Fibroblast of gingiva (primary cell): ENCODE measurements around the gene PRSS48.
"Not testable (repeated sequence)": the region's sequence is repeated elsewhere in the genome, so short reads cannot be mapped to it uniquely, and the experiment has no call there.

Source experiments
- DNase-seq: peaks from one replicate; pipeline ENCODE4 v3.0.0-alpha.2; 2011; ENCODE audit warnings: low read depth

PRSS48 gene

DNA sequence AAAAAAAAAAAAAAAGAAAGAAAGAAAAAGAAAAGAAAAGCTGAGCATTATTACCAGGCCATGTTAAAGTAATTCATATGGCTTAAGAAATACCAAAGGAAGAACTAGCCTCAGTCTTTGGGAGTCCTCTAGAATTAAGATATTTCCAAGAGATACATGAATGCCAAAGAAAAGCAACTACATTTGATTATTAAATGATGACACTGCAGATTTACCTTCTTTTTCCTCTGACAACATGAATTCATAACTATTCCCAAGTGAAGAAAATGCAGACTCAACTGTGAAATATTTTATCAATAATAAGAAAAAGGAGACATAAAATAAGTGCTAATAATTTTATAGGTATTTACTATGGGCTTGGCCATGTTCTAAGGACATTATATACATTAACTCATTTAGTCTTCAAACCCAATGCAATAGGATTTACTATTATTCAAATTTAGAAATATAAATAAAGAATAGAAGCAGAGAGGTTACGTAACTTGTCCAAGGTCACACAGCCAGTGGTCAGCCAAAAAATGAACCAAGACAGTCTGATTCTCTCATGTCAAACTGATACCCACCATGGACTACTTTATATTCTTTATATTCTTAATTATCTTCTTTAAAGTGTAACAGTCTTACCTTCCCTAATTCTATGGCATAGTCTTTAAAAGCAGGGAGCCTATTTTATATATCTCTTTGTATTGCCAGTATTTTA is 41.5 kb downstream of the PRSS48 start:
- DNase-seq = no peak

- no peak for DNase-seq
Observed at GRCh38 chr4:151319490-151319889, 42.5 kb downstream of the PRSS48 start.

GRCh38 chr4:151321586-151321985 is 44.6 kb downstream of the PRSS48 start:
- no peak for DNase-seq

GRCh38 chr4:151322161-151322560 is 45.2 kb downstream of the PRSS48 start:
- DNase-seq = not testable (repeated sequence)

- DNase-seq = peak; percentile 12
Observed at GRCh38 chr4:151322570-151322969, 45.6 kb downstream of the PRSS48 start.

DNA sequence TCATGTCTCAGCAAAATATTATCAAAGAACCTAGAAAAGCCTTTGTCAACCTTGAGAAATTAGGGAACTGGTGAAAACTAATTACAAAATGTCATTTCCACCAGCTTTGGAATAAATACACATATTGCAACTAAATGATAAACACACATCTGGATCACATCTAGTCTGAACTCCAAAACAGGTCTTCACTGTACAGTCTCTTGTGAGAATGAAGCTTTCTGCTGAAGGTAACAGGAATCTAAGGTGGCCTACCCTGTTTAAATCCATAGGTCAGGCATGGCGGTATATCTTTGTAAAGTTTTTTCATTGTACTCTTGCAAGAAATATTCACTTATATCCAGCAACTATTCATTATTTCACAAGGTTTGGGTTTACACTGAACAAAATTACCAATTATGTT is 46.7 kb downstream of the PRSS48 start:
- no peak for DNase-seq

DNA sequence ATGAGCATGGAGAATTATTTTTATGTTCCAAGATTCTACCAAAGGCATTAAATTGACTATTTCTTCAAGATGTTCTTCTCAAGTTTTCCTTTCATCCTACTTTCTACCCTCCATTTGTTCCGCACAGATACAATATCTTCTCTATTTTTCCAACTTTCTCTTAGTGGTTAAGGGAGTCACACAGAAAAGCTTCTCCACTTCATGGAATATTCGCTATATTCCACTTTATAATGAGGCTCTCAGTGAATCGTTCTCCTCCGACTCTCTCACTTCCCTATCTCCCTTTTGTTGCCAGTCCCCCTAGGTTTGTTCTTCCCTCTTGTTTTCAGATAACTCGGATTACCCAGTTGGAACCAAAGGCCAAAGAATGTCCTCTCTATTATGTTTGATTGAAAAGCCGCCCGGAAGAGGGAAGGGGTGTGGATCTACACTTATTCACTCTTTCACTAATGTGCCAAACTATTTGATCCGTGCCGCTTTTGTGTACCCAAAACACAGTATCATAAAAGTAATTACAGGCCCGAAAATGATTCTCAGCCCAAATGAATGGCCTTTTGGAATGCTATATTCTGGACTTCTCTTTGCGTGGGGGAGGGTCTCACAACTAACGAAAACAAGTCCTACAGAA is 47.3 kb downstream of the PRSS48 start:
- DNase-seq = no peak

- DNase-seq = peak; percentile 31
Observed at GRCh38 chr4:151324752-151325110, 47.8 kb downstream of the PRSS48 start.

DNA sequence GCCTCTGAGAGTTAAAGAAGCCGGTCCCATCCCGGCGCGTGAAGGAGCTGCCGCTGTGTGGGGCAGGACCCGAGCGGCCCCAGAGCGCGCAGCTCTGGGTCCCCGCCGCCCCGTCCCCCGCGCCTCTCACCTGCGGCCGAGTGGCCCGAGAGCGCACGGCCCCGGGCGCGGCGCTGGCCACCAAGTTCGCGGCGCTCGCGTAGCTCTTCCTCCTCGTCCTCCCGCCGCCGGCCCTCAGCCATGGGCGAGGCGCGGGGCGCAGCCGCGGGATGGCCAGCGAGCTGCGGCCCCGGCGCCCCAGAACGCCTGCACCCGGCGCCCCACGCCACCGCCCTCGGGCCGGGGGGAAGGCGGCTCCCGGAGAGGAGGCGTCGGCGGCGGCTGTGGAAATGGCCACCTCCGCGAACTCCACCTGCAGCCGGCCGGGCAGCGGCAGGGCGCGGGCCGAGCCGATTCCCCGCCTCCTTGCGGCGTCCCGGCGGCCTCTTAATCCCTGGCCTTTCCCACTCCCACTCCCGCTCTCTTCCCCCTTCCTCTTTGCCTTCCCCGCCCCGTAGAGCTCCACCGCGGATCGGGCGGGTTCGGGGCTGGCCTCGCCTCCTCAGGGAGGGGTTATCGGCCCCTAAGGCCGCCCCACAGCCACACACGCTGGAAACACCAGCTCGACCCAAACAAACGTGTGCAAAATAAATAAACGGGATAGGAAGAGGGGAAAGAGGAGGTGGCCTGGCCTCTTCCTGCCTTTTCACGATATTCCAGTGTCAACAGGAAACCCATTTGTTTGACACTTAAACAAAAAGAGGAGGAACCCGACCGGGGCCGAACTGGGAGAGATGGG is 48.4 kb downstream of the PRSS48 start, which contains the start of gene SH3D19:
Gene SH3D19, minus strand, starts transcription at position 495 of the 838 bp plus-strand sequence. Its CDS starts 253 bp downstream, at position 242.
- peak; percentile 76 for DNase-seq

DNA sequence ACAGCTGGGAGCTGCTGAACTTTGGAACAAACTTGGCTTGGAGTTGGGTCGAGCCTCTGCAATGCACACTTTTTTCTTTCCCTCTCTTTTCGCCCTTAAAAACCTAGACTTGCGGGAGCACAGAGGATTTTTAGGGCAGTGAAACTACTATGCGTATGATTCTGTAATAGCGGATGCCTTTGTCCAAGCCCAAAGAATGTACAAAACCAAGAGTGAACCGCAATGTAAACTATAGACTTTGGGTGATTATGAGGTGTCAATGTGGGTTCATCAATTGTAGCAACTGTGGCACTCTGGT is 48.9 kb downstream of the PRSS48 start:
- DNase-seq = no peak

GRCh38 chr4:151329217-151330007 is 52.5 kb downstream of the PRSS48 start:
- no peak for DNase-seq

- DNase-seq = no peak
Observed at GRCh38 chr4:151331276-151332042, 54.5 kb downstream of the PRSS48 start.

DNA sequence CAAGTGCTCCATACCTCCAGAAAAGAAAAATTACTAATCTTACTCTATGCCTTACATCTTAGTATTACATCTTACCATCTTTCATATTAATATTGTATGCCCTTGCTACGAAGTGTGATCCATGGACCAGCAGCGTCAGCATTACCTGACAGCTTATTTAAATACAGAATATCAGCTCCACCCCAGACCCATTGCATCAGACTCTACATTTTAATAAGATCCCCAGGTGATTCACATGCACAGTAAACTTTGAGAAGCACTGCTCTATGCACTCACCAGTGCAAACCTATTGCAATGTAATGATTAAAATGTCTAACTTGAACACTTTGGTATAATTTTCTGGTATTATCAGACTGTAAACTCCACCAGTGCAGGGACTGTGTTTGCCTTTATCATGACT is 62.5 kb downstream of the PRSS48 start:
- no peak for DNase-seq

DNA sequence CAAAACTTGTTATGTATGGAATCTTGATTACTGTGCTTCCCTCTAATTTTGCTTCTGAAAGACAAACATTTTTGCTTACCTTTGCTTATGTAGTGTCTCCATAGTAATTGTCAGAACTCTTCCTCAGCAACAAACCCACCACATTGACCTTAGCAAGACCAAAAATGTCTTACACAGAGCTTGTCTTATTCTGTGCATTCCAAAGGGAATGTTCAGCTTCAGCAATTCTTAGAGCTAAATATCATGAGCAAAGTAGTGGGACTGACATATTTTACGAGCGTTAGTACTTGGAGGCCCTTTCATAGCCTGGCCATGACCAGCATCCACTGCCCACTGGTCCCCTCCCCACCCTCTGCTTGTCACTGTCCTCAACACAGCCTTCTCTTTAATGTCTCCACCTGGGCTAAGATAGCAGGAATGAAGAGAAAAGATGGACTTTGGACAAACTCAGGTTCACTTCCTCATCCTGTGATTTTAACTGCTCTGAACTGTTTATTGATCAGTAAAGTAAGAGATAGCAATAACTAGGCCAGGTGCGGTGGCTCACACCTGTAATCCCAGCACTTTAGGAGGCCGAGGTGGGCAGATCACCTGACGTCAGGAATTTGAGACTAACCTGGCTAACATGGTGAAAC is 63.9 kb downstream of the PRSS48 start:
- DNase-seq = no peak
